Keratinocyte (primary cell): ENCODE results near the gene PTCRA. TPM values are rescaled to one million over a fixed set of nuclear protein-coding genes. Genes with fewer than 3 reads are reported as not detected.

Experiments used
- DNase-seq: peaks from one replicate; pipeline ENCODE4 v3.0.0-alpha.2; 2011; ENCODE audit warnings: low read depth, missing footprints, low spot score
- FAIRE-seq: peaks from 2 replicates; lab custom pipeline; 2011; peaks lifted over from hg19 to GRCh38; lab: Jason Lieb, UNC
- H2AFZ ChIP-seq: 2 replicates; pipeline ENCODE4 v1.6.0; 2012; ENCODE audit warnings: low read length, control low read depth, inconsistent platforms; ENCODE audit not compliant: control insufficient read depth
- H3K27ac ChIP-seq: 2 replicates; pipeline ENCODE4 v1.5.1; 2011; ENCODE audit warnings: low read length; ENCODE audit not compliant: control insufficient read depth, insufficient read depth
- H3K27me3 ChIP-seq: 3 replicates; pipeline ENCODE4 v1.6.0; 2011; ENCODE audit warnings: low read length; ENCODE audit not compliant: control insufficient read depth, insufficient read depth; ENCODE audit errors: extremely low read depth
- H3K36me3 ChIP-seq, 2 experiments: 2 replicates in 1 of 2; 3 replicates in 1 of 2; pipeline ENCODE4 v1.5.1; 2011; ENCODE audit warnings: low read length in 2 of 2, mild to moderate bottlenecking in 1 of 2; ENCODE audit not compliant: control insufficient read depth in 2 of 2, insufficient read depth in 2 of 2; ENCODE audit errors: extremely low read depth in 1 of 2
- H3K4me1 ChIP-seq: 3 replicates; pipeline ENCODE4 v1.5.1; 2011; ENCODE audit warnings: low read length; ENCODE audit not compliant: control insufficient read depth, insufficient read depth; ENCODE audit errors: extremely low read depth
- H3K4me2 ChIP-seq: 3 replicates; pipeline ENCODE4 v1.6.0; 2011; ENCODE audit warnings: low read depth, low read length; ENCODE audit not compliant: control insufficient read depth, insufficient read depth; ENCODE audit errors: extremely low read depth
- H3K4me3 ChIP-seq, 3 experiments: fragments of 200-600 bp in 1 of 3; sonication (generic) in 1 of 3; 2 replicates in 2 of 3; 3 replicates in 1 of 3; pipeline ENCODE4 v1.5.1; 2011 to 2016; ENCODE audit warnings: low read length in 3 of 3, mild to moderate bottlenecking in 3 of 3, control low read depth in 2 of 3, inconsistent platforms in 1 of 3, low read depth in 1 of 3, mixed read lengths in 1 of 3, mixed run types in 1 of 3, moderate library complexity in 1 of 3; ENCODE audit not compliant: control insufficient read depth in 2 of 3, insufficient read depth in 2 of 3; ENCODE audit errors: extremely low read depth in 1 of 3
- H3K79me2 ChIP-seq: 2 replicates; pipeline ENCODE4 v1.6.0; 2012; ENCODE audit warnings: low read length; ENCODE audit not compliant: control insufficient read depth, insufficient read depth
- H3K9ac ChIP-seq: 3 replicates; pipeline ENCODE4 v1.6.0; 2011; ENCODE audit warnings: low read length; ENCODE audit not compliant: control insufficient read depth, insufficient read depth; ENCODE audit errors: extremely low read depth
- H3K9me1 ChIP-seq: 3 replicates; pipeline ENCODE4 v1.6.0; 2011; ENCODE audit warnings: low read length; ENCODE audit not compliant: control insufficient read depth, insufficient read depth; ENCODE audit errors: extremely low read depth
- H3K9me3 ChIP-seq: 2 replicates; pipeline ENCODE4 v1.5.1; 2012; ENCODE audit warnings: low read depth, low read length; ENCODE audit not compliant: control insufficient read depth
- H4K20me1 ChIP-seq: 3 replicates; pipeline ENCODE4 v1.6.0; 2011; ENCODE audit warnings: low read length; ENCODE audit not compliant: control insufficient read depth, insufficient read depth; ENCODE audit errors: extremely low read depth
- CTCF ChIP-seq, 3 experiments: IDR thresholded peaks in 1 of 3; conservative IDR thresholded peaks in 1 of 3; optimal IDR thresholded peaks in 1 of 3; 2 replicates in 2 of 3; 3 replicates in 1 of 3; pipeline versions ENCODE3 to v1.5.1; 2011; ENCODE audit warnings: low read length in 3 of 3, mild to moderate bottlenecking in 3 of 3, moderate library complexity in 2 of 3, control low read depth in 1 of 3, inconsistent platforms in 1 of 3; ENCODE audit not compliant: insufficient read depth in 2 of 3; ENCODE audit errors: extremely low read depth in 1 of 3
- EZH2 ChIP-seq: IDR thresholded peaks from one replicate; pipeline ENCODE4 v1.6.1; 2012; ENCODE audit warnings: inconsistent platforms, mild to moderate bottlenecking, low read length, moderate library complexity
- dilution Hi-C: fragments of 300-500 bp; cut with MboI; formaldehyde crosslinking; loops from one replicate; pipeline ENCODE4 v1.7.0; 2020; ENCODE audit warnings: low sequenced_read_pairs; ENCODE audit not compliant: extremely low pct_ligation_motif_present
- polyA plus RNA-seq, 5 experiments: library from polyadenylated mRNA; depleted of rRNA in 3 of 5; stranded (reverse) in 3 of 5; stranded (forward) in 1 of 5; unstranded in 1 of 5; fragments of >200 nt; gene quantifications; 1 replicate in 1 of 5; 2 replicates in 3 of 5; 3 replicates in 1 of 5; pipeline versions ENCODE4 v1.2.1 to v1.2.3, GENCODE V29; 2011 to 2012; ENCODE audit warnings: missing spikeins in 2 of 5, low read depth in 1 of 5, low replicate concordance in 1 of 5

Gene PTCRA
- polyA plus RNA-seq, 1 donor (not counting 4 experiments of a cell fraction or from before 2014, with no cell fraction given): not detected

DNA sequence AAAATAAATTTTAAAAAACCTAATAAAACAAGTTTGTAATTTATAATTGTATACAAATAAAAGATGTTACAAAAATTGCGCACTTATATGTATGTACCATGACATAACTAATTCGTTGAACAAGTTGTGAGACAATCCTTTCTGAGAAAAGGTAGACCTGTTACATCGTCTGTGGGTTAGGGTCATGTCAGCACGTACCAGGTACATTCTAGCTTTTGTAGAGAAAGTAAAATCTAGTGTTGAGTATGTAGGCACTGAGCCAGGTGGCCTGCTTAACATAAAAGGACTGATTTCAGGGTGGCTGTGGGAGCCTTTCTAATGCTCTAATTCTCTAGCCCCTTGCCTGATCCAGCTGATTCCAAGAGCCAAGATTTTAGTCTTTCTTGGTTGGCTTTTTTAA lies 26.0 kb upstream of the PTCRA start:
- Histone ChIP-seq H3K27me3 (no peaks in the 10 kb centered on the region), H3K9me3 (no peaks in the 10 kb centered on the region), H2AFZ (no peak overlapping the region), H3K36me3 (peaks cover 10 to 12% of the 10 kb centered on the region in 2 experiments), H3K9ac (peak overlapping the region; percentile 97), H3K4me1 (peaks cover 12% of the 10 kb centered on the region), H4K20me1 (no peaks in the 10 kb centered on the region), H3K9me1 (no peaks in the 10 kb centered on the region), H3K27ac (peak overlapping the region; percentile 99), H3K79me2 (peaks cover 11% of the 10 kb centered on the region), H3K4me3 (peak overlapping the region; percentile 68 to 82 (median 72)), H3K4me2 (peak overlapping the region; percentile 77)
- no peak for TF ChIP-seq EZH2
- no peak for TF ChIP-seq CTCF (optimal IDR thresholded peaks at IDR 0.05 in 1 of 3, IDR thresholded peaks at IDR 0.05 in 1 of 3, conservative IDR thresholded peaks at IDR 0.05 in 1 of 3; ENCODE audit: extremely low read depth in 1 of 3, insufficient read depth in 2 of 3, low read length in 3 of 3)
- dilution Hi-C loops: no loop called here
- no peak for DNase-seq
- no peak for FAIRE-seq

GRCh38 chr6:42890311-42891198 lies 25.3 kb upstream of the PTCRA start:
- H3K36me3 ChIP-seq: peaks cover 6 to 9% of the 10 kb centered on the region in 2 experiments
- peak overlapping the region; percentile 77 for H3K4me2 ChIP-seq
- no peaks in the 10 kb centered on the region for H3K27me3 ChIP-seq
- H3K9ac ChIP-seq: peak overlapping the region; percentile 97
- peak overlapping the region; percentile 68 to 82 (median 72) for H3K4me3 ChIP-seq
- dilution Hi-C loops: no loop called here
- TF ChIP-seq CTCF (optimal IDR thresholded peaks at IDR 0.05 in 1 of 3, IDR thresholded peaks at IDR 0.05 in 1 of 3, conservative IDR thresholded peaks at IDR 0.05 in 1 of 3; ENCODE audit: extremely low read depth in 1 of 3, insufficient read depth in 2 of 3, low read length in 3 of 3) (peak in 1 of 3 experiments; percentile 4), EZH2 (no peak)
- peak overlapping the region; percentile 99 for H3K27ac ChIP-seq
- peak overlapping the region; percentile 91 for H2AFZ ChIP-seq
- H4K20me1 ChIP-seq: no peaks in the 10 kb centered on the region
- FAIRE-seq (peak; percentile 43), DNase-seq (peak; percentile 70)
- H3K4me1 ChIP-seq: peaks cover 12% of the 10 kb centered on the region
- H3K9me3 ChIP-seq: no peaks in the 10 kb centered on the region
- H3K9me1 ChIP-seq: no peaks in the 10 kb centered on the region
- peaks cover 8% of the 10 kb centered on the region for H3K79me2 ChIP-seq
